SK-N-SH treated with all-trans-retinoic acid at 6 μM for 48 hours (cell line): ENCODE data around the gene DCAF6.

Experiments used
- CSDC2 ChIP-seq: fragments of 250-450 bp; sonication (Bioruptor Pico); IDR thresholded peaks from 2 replicates; pipeline ENCODE4 v1.5.0; 2020; ENCODE audit warnings: mild to moderate bottlenecking, moderate library complexity
- PATZ1 ChIP-seq: fragments of 250-450 bp; sonication (Bioruptor Pico); IDR thresholded peaks from 2 replicates; pipeline ENCODE4 v1.8.0; 2020; ENCODE audit warnings: mild to moderate bottlenecking, moderate library complexity, borderline replicate concordance
- RARB ChIP-seq: fragments of 250-450 bp; sonication (Bioruptor Pico); IDR thresholded peaks from 2 replicates; pipeline ENCODE4 v1.8.0; 2021; ENCODE audit warnings: mild to moderate bottlenecking, moderate library complexity
- SNAI2 ChIP-seq: fragments of 250-450 bp; sonication (Bioruptor Pico); IDR thresholded peaks from 2 replicates; pipeline ENCODE4 v1.5.0; 2020; ENCODE audit warnings: mild to moderate bottlenecking, moderate library complexity
- TCF4 ChIP-seq: fragments of 250-450 bp; sonication (Bioruptor Pico); IDR thresholded peaks from 2 replicates; pipeline ENCODE4 v1.8.0; 2021; ENCODE audit warnings: mild to moderate bottlenecking, moderate library complexity, borderline replicate concordance
- TOX ChIP-seq: fragments of 250-450 bp; sonication (Bioruptor Pico); IDR thresholded peaks from 2 replicates; pipeline ENCODE4 v1.8.0; 2021; ENCODE audit warnings: mild to moderate bottlenecking, moderate library complexity, borderline replicate concordance
- ZC3H10 ChIP-seq: fragments of 250-450 bp; sonication (Bioruptor Pico); IDR thresholded peaks from 2 replicates; pipeline ENCODE4 v1.5.1; 2021; ENCODE audit warnings: mild to moderate bottlenecking, moderate library complexity
- ZFP3 ChIP-seq: fragments of 250-450 bp; sonication (Bioruptor Pico); IDR thresholded peaks from 2 replicates; pipeline ENCODE4 v1.5.0; 2020; ENCODE audit warnings: mild to moderate bottlenecking, moderate library complexity
- ZFP30 ChIP-seq: fragments of 450-650 bp; formaldehyde crosslinking; IDR thresholded peaks from 2 replicates; pipeline ENCODE4 v1.5.0; 2022; ENCODE audit warnings: mild to moderate bottlenecking, moderate library complexity
- TF ChIP-seq, protein P1 (sequence below): fragments of 250-450 bp; sonication (Bioruptor Pico); IDR thresholded peaks from 2 replicates; pipeline ENCODE4 v1.5.0; 2020; ENCODE audit warnings: mild to moderate bottlenecking, moderate library complexity

DNA sequence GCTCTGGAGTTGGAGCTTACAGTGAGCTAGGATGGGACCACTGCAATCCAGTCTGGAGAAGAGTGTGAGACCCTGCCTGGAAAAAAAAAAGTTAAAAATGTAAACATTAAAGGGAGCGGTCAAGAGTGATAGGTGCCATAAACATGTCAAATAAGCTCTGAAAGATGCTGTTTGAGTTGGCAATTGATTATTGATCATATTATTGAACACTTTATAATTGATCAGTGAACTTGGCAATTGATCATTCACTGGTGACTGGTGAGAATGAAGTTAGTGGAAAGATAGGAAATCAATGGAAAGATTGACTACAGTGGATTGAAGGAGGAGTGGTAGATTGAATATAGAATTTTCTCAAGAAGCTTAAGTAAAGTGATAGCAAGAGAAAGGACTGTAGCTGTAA lies 64.7 kb downstream of the DCAF6 start:
- no peak for TF ChIP-seq ZFP3 (CRISPR knock-in tag)
- no peak for TF ChIP-seq ZFP30 (CRISPR knock-in tag)
- TF ChIP-seq CSDC2 (CRISPR knock-in tag): no peak
- TF ChIP-seq, protein P1, sequence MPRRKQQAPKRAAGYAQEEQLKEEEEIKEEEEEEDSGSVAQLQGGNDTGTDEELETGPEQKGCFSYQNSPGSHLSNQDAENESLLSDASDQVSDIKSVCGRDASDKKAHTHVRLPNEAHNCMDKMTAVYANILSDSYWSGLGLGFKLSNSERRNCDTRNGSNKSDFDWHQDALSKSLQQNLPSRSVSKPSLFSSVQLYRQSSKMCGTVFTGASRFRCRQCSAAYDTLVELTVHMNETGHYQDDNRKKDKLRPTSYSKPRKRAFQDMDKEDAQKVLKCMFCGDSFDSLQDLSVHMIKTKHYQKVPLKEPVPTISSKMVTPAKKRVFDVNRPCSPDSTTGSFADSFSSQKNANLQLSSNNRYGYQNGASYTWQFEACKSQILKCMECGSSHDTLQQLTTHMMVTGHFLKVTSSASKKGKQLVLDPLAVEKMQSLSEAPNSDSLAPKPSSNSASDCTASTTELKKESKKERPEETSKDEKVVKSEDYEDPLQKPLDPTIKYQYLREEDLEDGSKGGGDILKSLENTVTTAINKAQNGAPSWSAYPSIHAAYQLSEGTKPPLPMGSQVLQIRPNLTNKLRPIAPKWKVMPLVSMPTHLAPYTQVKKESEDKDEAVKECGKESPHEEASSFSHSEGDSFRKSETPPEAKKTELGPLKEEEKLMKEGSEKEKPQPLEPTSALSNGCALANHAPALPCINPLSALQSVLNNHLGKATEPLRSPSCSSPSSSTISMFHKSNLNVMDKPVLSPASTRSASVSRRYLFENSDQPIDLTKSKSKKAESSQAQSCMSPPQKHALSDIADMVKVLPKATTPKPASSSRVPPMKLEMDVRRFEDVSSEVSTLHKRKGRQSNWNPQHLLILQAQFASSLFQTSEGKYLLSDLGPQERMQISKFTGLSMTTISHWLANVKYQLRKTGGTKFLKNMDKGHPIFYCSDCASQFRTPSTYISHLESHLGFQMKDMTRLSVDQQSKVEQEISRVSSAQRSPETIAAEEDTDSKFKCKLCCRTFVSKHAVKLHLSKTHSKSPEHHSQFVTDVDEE (CRISPR knock-in tag): no peak
- TF ChIP-seq PATZ1: no peak
- TF ChIP-seq RARB: no peak
- no peak for TF ChIP-seq TCF4 (CRISPR knock-in tag)
- TF ChIP-seq SNAI2 (CRISPR knock-in tag): no peak
- no peak for TF ChIP-seq TOX
- no peak for TF ChIP-seq ZC3H10 (CRISPR knock-in tag)
